HEK293T (cell line): ENCODE results near the gene ANKRD33.
A peak's percentile ranks its signal among the peaks of the same experiment; 100 is the strongest.

ENCODE experiments used
- CTCF ChIA-PET: fragments of 350-600 bp; formaldehyde crosslinking; extraction: SDS; loops from one replicate; lab custom pipeline; 2021; ENCODE audit warnings: antibody characterized with exemption, inconsistent platforms; lab: Yijun Ruan, JAX
- POLR2A ChIA-PET: fragments of 350-600 bp; formaldehyde crosslinking; extraction: SDS; loops from one replicate; lab custom pipeline; 2020; ENCODE audit warnings: antibody characterized with exemption, inconsistent platforms; lab: Yijun Ruan, JAX
- DNase-seq: peaks from one replicate; pipeline ENCODE4 v3.0.0; 2012; ENCODE audit warnings: mixed read lengths; ENCODE audit errors: extremely low spot score
- ARNT ChIP-seq: fragments of 450-650 bp; IDR thresholded peaks from 2 replicates; pipeline ENCODE4 v1.6.1; 2017; ENCODE audit warnings: mild to moderate bottlenecking
- BHLHE40 ChIP-seq: fragments of 450-650 bp; IDR thresholded peaks from 2 replicates; pipeline ENCODE4 v1.6.1; 2016; ENCODE audit warnings: mild to moderate bottlenecking, moderate library complexity, borderline replicate concordance
- CTBP1 ChIP-seq: fragments of 450-650 bp; IDR thresholded peaks from 2 replicates; pipeline ENCODE4 v1.6.1; 2016; ENCODE audit warnings: borderline replicate concordance
- ELF4 ChIP-seq: fragments of 450-650 bp; IDR thresholded peaks from 2 replicates; pipeline ENCODE4 v1.6.1; 2017; ENCODE audit warnings: antibody characterized with exemption
- FOXA1 ChIP-seq: fragments of 450-650 bp; IDR thresholded peaks from 2 replicates; pipeline ENCODE4 v1.6.1; 2016; ENCODE audit warnings: mild to moderate bottlenecking
- FOXK2 ChIP-seq: fragments of 450-650 bp; IDR thresholded peaks from 2 replicates; pipeline ENCODE4 v1.6.1; 2016; ENCODE audit warnings: mild to moderate bottlenecking
- FOXM1 ChIP-seq: fragments of 450-650 bp; IDR thresholded peaks from 2 replicates; pipeline ENCODE4 v1.6.1; 2017; ENCODE audit warnings: mild to moderate bottlenecking, borderline replicate concordance
- HDGF ChIP-seq: fragments of 450-650 bp; IDR thresholded peaks from 2 replicates; pipeline ENCODE4 v1.6.1; 2017; ENCODE audit warnings: antibody characterized with exemption, borderline replicate concordance
- L3MBTL2 ChIP-seq: fragments of 450-650 bp; conservative IDR thresholded peaks from 2 replicates; pipeline ENCODE4 v1.6.1; 2016; ENCODE audit warnings: mild to moderate bottlenecking
- LEF1 ChIP-seq: fragments of 450-650 bp; IDR thresholded peaks from 2 replicates; pipeline ENCODE4 v1.6.1; 2017; ENCODE audit warnings: mild to moderate bottlenecking, borderline replicate concordance
- NFRKB ChIP-seq: fragments of 450-650 bp; IDR thresholded peaks from 2 replicates; pipeline ENCODE4 v1.6.1; 2016; ENCODE audit warnings: mild to moderate bottlenecking, moderate library complexity
- PKNOX1 ChIP-seq: fragments of 450-650 bp; IDR thresholded peaks from 2 replicates; pipeline ENCODE4 v1.6.1; 2016
- SP1 ChIP-seq: fragments of 450-650 bp; IDR thresholded peaks from 2 replicates; pipeline ENCODE4 v1.6.1; 2017
- SUZ12 ChIP-seq: fragments of 450-650 bp; IDR thresholded peaks from 2 replicates; pipeline ENCODE4 v1.6.1; 2016; ENCODE audit warnings: mild to moderate bottlenecking
- TARDBP ChIP-seq: fragments of 450-650 bp; IDR thresholded peaks from 2 replicates; pipeline ENCODE4 v1.6.1; 2016
- ZNF384 ChIP-seq: fragments of 450-650 bp; IDR thresholded peaks from 2 replicates; pipeline ENCODE4 v1.6.1; 2016

ANKRD33 gene

GRCh38 chr12:51910168-51910567 lies 22.3 kb downstream of the ANKRD33 start:
- no peak for DNase-seq
- ChIA-PET POLR2A (no interaction called here), CTCF (interaction anchor here (5.8 kb wide), 1 partner anchor 13 kb away, joined by 31 read pairs; no protein-coding TSS in a partner anchor)
- TF ChIP-seq BHLHE40, result no peak
- no peak for TF ChIP-seq ELF4
- no peak for TF ChIP-seq NFRKB

GRCh38 chr12:51910691-51911090 lies 22.8 kb downstream of the ANKRD33 start:
- TF ChIP-seq HDGF (no peak), SUZ12 (no peak), BHLHE40 (no peak), LEF1 (no peak), CTBP1 (no peak), SP1 (no peak), L3MBTL2 (no peak)
- ChIA-PET POLR2A (no interaction called here), CTCF (interaction anchor here (0.8 to 5.8 kb wide), 2 partner anchors 12 to 113 kb away, joined by 3 to 31 read pairs; no protein-coding TSS in a partner anchor)
- no peak for DNase-seq

- no peak for DNase-seq
- TF ChIP-seq SP1 (no peak), ZNF384 (no peak), LEF1 (no peak), SUZ12 (no peak), FOXM1 (no peak), CTBP1 (no peak), NFRKB (no peak), TARDBP (no peak), L3MBTL2 (no peak), BHLHE40 (no peak), FOXK2 (no peak), HDGF (no peak), ELF4 (no peak), PKNOX1 (no peak), FOXA1 (no peak), ARNT (no peak)
- POLR2A ChIA-PET, result no interaction called here
- CTCF ChIA-PET, result interaction anchor here (0.8 to 5.8 kb wide), 3 partner anchors 12 to 112 kb away, joined by 3 to 31 read pairs (median 13); no protein-coding TSS in a partner anchor
Measured at GRCh38 chr12:51911307-51911706, 23.4 kb downstream of the ANKRD33 start.

GRCh38 chr12:51911788-51912711 lies 24.1 kb downstream of the ANKRD33 start:
- POLR2A ChIA-PET, result no interaction called here

GRCh38 chr12:51913071-51914033 lies 25.4 kb downstream of the ANKRD33 start:
- DNase-seq, result no peak
- ChIA-PET POLR2A (no interaction called here), CTCF (interaction anchor here (0.6 to 5.8 kb wide), 6 partner anchors 10 to 586 kb away, joined by 3 to 31 read pairs (median 4); no protein-coding TSS in a partner anchor)
- TF ChIP-seq L3MBTL2 (no peak), HDGF (no peak), ARNT (no peak), CTBP1 (no peak), NFRKB (no peak), SP1 (no peak), TARDBP (no peak), ZNF384 (no peak), FOXK2 (no peak), PKNOX1 (no peak), BHLHE40 (no peak)

More at GRCh38 chr12:51911788-51912711, 24.1 kb downstream of the ANKRD33 start:
- CTCF ChIA-PET, result interaction anchor here (0.6 to 5.8 kb wide), 4 partner anchors 11 to 111 kb away, joined by 3 to 31 read pairs (median 8); no protein-coding TSS in a partner anchor
- peak; percentile 31 for DNase-seq
- TF ChIP-seq NFRKB (no peak), ELF4 (no peak), TARDBP (no peak)
